ENCODE results near the gene MOV10L1. TPM values are rescaled to one million over a fixed set of nuclear protein-coding genes. Genes with fewer than 3 reads are reported as not detected.

Gene MOV10L1
- total and polyA plus RNA-seq, 2 experiments from 2014 or later = 0.73 to 1.8 TPM

- Histone ChIP-seq H3K4me2 (no peak overlapping the region), H3K4me1 (ENCODE audit: insufficient read depth) (no peaks in the 10 kb centered on the region), H3F3A (replicated peaks; ENCODE audit: low read depth) (no peaks in the 10 kb centered on the region), H2AFZ (no peak overlapping the region), H3K36me3 (ENCODE audit: insufficient read depth) (no peaks in the 10 kb centered on the region), H3K27ac (ENCODE audit: low read depth) (no peak overlapping the region), H3K27me3 (ENCODE audit: insufficient read depth) (no peaks in the 10 kb centered on the region), H3K4me3 (no peak overlapping the region), H3K79me2 (replicated peaks; ENCODE audit: insufficient read depth) (no peaks in the 10 kb centered on the region), H4K20me1 (replicated peaks; ENCODE audit: insufficient read depth) (no peaks in the 10 kb centered on the region), H3K9me2 (ENCODE audit: insufficient read depth) (no peaks in the 10 kb centered on the region)
- TF ChIP-seq EZH2 (IDR thresholded peaks at IDR 0.05; ENCODE audit: low read depth, unreplicated experiment) = no peak
- TF ChIP-seq STAT1 (IDR thresholded peaks at IDR 0.05; ENCODE audit: unreplicated experiment) = no peak
- TF ChIP-seq REST (IDR thresholded peaks at IDR 0.05; ENCODE audit: unreplicated experiment) = no peak
- no peak for TF ChIP-seq ZNF114 (CRISPR knock-in tag; IDR thresholded peaks at IDR 0.05)
- TF ChIP-seq ZNF462 (CRISPR knock-in tag; IDR thresholded peaks at IDR 0.05) = no peak
- no peak for TF ChIP-seq JUNB (IDR thresholded peaks at IDR 0.05; ENCODE audit: unreplicated experiment)
- TF ChIP-seq CTCF (conservative IDR thresholded peaks at IDR 0.05; ENCODE audit: low read depth in 2 of 2) = no peak
- TF ChIP-seq NANOG (IDR thresholded peaks at IDR 0.05; ENCODE audit: borderline replicate concordance) = no peak
- TF ChIP-seq POLR2AphosphoS5 (IDR thresholded peaks at IDR 0.05; ENCODE audit: low read depth) = no peak
- TF ChIP-seq ETS1 (IDR thresholded peaks at IDR 0.05) = no peak
- TF ChIP-seq CREB1 (CRISPR knock-in tag; IDR thresholded peaks at IDR 0.05; ENCODE audit: low read depth) = no peak
- TF ChIP-seq ZNF331 (CRISPR knock-in tag; IDR thresholded peaks at IDR 0.05; ENCODE audit: low read depth) = no peak
- no peak for TF ChIP-seq EZH2phosphoT487 (IDR thresholded peaks at IDR 0.05; ENCODE audit: unreplicated experiment)
- Mint-ChIP-seq H3K27me3 (ENCODE audit: insufficient read depth, low read depth, poor library complexity) (peaks cover 4% of the 10 kb centered on the region), H3K27ac (no peak overlapping the region), H3K4me3 (no peak overlapping the region), H3K36me3 (ENCODE audit: low read depth) (no peaks in the 10 kb centered on the region), H3K9me3 (no peaks in the 10 kb centered on the region), H3K4me1 (no peaks in the 10 kb centered on the region)
- DNase-seq (ENCODE audit: low spot score) = no peak
- no peak for ATAC-seq
These were observed 16.9 kb upstream of the MOV10L1 start for GRCh38 chr22:50072714-50073538.

All from GM23338 (cell line).